Measurements from ENCODE around the gene RNF32. TPM values are rescaled to one million over a fixed set of nuclear protein-coding genes. Genes with fewer than 3 reads are reported as not detected.
"Not testable (repeated sequence)": the region's sequence is repeated elsewhere in the genome, so short reads cannot be mapped to it uniquely, and the experiment has no call there.

RNF32 gene
- polyA plus RNA-seq, 1 donor from 2014 or later = 3.9 TPM

DNA sequence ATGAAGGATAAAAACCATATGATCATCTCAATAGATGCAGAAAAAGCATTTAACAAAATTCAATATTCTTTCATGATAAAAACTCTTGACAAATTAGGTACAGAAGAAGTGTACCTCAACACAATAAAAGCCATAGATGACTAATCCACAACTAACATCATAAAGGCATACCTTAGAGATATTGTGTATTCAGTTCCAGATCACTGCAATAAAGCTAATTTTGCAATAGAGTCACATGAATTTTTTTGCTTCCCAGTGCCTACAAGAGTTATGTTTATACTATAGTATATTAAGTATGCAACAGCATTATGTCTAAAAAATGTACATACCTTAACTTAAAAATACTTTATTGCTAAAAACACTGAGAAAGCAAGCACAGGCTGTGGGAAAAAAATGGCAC, 18.9 kb upstream of the RNF32 start:
- H3K9me3 Mint-ChIP-seq = peaks cover 6 to 13% (median 12%) of the 10 kb centered on the region in 3 donors
- H3K27ac Mint-ChIP-seq = no peak overlapping the region
- H3K4me1 Mint-ChIP-seq = peaks cover 0 to 7% (median 0%) of the 10 kb centered on the region in 3 donors
- H3K4me3 Mint-ChIP-seq = no peak overlapping the region
- peaks cover 22% of the 10 kb centered on the region for H3K27me3 Mint-ChIP-seq
- peaks cover 9% of the 10 kb centered on the region for H3K36me3 Mint-ChIP-seq

DNA sequence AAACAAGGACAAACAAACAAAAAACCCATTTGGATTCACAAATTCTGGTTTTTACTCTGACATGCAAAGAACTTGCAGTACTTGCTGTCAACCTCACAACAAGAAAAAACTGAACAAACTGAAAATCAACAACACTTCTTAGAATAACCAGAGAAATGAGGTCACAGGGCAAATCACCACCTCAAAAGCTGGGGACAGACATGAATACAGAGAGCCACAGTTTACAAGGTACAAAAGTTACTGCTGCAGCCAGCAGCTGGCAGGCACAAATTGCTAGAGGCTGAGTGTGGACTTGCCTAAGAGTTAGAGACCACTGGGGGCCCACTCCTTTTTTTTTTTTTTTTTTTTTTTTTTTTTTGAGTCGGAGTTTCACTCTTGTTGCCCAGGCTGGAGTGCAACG, 15.0 kb upstream of the RNF32 start:
- Mint-ChIP-seq H3K27me3 (no peaks in the 10 kb centered on the region), H3K36me3 (peaks cover 7% of the 10 kb centered on the region), H3K4me3 (no peak overlapping the region), H3K9me3 (peaks cover 13 to 28% (median 20%) of the 10 kb centered on the region in 3 donors), H3K27ac (no peak overlapping the region), H3K4me1 (no peaks in the 10 kb centered on the region)

DNA sequence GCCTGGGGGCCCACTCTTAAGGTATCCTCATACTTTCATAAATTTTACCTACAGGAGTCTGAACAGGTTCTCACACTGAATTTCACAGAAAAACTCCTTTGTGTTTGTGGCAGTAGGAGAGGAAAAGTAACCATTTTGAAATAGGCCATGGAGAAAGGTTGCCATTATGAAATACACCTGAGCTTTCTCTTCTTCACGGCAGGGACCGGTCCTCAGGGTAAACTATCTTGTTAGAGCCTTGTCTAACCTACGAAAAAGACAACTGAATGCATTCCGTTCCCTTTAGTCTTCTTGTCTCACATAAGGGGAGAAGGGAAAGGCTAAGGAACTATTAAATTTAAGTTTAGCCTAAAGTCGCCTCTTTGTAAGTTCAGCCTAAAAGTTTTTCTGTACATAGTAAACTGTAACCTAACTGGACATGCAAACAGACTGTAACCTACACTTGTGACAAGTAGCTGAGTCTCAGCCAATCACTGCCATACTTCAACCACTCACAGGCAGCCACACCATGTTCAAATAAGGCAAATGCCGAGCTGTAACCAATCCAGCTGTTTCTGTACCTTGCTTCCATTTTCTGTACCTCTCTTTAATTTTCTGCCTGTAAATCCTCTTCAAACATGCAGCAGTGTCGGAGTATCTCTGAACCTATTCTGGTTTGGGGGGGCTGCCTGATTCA, 14.2 kb upstream of the RNF32 start:
- peaks cover 9 to 24% (median 16%) of the 10 kb centered on the region in 3 donors for H3K9me3 Mint-ChIP-seq
- no peak overlapping the region for H3K27ac Mint-ChIP-seq
- no peaks in the 10 kb centered on the region for H3K27me3 Mint-ChIP-seq
- H3K36me3 Mint-ChIP-seq = peaks cover 6% of the 10 kb centered on the region
- no peaks in the 10 kb centered on the region for H3K4me1 Mint-ChIP-seq
- H3K4me3 Mint-ChIP-seq = no peak overlapping the region

DNA sequence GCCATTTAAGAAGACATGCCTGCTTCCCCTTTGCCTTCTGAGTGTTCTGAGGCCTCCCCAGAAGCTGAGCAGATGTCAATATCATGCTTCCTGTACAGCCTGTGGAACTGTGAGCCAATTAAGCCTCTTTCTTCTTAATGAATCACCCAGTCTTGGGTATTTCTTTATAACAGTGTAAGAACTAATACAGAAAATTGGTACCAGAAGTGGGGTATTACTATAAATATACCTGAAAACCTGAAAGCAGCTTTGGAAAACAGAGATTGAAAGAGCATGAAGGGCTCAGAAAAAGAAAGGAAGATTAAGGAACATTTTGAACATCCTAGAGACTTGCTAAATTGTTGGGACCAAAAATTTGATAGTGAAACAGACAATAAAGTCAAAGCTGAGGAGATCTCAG, 12.0 kb upstream of the RNF32 start:
- no peaks in the 10 kb centered on the region for H3K27me3 Mint-ChIP-seq
- no peaks in the 10 kb centered on the region for H3K4me1 Mint-ChIP-seq
- no peak overlapping the region for H3K27ac Mint-ChIP-seq
- peak overlapping the region in 1 of 4 donors; percentile 20 for H3K4me3 Mint-ChIP-seq
- peaks cover 6% of the 10 kb centered on the region for H3K36me3 Mint-ChIP-seq
- peaks cover 7 to 22% (median 14%) of the 10 kb centered on the region in 3 donors for H3K9me3 Mint-ChIP-seq

DNA sequence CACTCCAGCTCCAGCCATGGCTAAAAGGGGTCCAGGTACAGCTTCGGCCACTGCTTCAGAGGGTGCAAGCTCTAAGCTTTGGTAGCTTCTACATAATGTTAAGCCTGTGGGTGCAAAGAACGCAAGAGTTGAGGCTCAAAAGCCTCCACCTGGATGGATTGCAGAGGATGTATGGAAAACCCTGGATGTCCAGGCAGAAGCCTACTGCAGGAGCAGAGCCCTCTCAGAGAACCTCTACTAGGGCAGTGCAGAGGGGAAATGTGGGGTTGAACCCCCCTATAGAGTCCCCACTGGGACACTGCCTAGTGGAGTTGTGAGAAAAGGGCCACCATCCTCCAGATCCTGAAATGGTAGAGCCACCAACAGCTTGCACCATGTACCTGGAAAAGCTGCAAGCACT, 10.7 kb upstream of the RNF32 start:
- peaks cover 4 to 22% (median 14%) of the 10 kb centered on the region in 3 donors for H3K9me3 Mint-ChIP-seq
- H3K27me3 Mint-ChIP-seq = no peaks in the 10 kb centered on the region
- no peaks in the 10 kb centered on the region for H3K4me1 Mint-ChIP-seq
- H3K4me3 Mint-ChIP-seq = no peak overlapping the region
- H3K36me3 Mint-ChIP-seq = peaks cover 4% of the 10 kb centered on the region
- no peak overlapping the region for H3K27ac Mint-ChIP-seq

DNA sequence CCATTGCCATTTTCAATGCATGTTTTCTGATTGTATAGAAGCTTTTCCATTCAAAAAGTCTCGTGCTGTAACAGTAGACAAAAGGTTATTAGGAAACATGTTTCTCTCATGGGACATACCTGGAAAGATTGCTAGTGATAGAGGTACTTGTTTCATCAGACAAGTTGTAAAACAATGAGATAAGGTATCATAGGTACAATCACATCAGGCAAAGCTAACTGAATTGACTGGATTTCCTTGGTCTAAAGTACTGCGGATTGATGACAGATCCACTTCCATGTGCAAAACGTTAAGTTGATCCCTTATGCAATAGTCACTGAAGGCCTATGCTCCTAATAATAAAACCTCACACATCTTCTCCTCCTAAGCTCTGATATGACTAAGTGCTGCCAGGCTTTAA, 6.5 kb upstream of the RNF32 start:
- peaks cover 3% of the 10 kb centered on the region for H3K36me3 Mint-ChIP-seq
- H3K27me3 Mint-ChIP-seq = no peaks in the 10 kb centered on the region
- H3K4me3 Mint-ChIP-seq = no peak overlapping the region
- H3K9me3 Mint-ChIP-seq = peaks cover 4 to 18% (median 5%) of the 10 kb centered on the region in 3 donors
- no peak overlapping the region for H3K27ac Mint-ChIP-seq
- H3K4me1 Mint-ChIP-seq = peaks cover 2 to 9% (median 4%) of the 10 kb centered on the region in 3 donors

DNA sequence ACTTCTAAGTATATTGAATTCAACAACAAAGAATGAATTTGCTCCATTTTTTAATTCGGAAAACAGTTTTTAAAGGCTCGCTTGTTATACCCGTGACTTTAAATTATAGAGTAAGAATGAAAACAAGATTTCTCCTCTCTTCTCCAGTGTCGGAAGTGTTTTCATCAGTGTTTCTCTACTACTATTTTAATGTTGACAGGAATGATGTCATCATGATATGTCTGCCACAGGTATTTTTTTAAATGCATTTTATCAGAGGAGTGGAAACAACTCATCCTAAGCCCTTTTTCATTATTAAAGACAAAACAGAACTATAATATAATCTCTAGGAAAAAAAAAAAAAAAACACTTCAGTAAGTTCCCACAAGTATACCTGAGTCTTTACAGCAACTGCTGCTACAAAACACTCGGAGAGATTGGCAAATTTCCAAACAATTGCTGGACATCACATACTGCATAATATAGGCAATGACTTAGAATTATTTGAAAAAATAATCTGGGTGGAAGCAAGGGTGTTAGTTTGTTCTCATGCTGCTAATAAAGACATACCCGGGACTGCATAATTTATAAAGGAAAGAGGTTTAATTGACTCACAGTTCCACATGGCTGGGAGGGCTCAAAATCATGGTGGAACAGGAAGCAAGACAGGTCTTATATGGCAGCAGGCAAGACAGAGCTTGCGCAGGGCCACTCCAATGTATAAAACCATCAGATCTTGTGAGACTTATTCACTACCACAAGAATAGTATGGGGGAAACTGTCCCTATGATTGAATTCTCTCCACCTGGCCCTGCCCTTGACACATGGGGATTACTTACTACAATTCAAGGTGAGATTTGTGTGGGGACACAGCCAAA, 4.8 kb upstream of the RNF32 start:
- H3K36me3 Mint-ChIP-seq = peaks cover 3% of the 10 kb centered on the region
- H3K27ac Mint-ChIP-seq = peak overlapping the region in 1 of 3 donors; percentile 35
- peaks cover 2 to 8% (median 4%) of the 10 kb centered on the region in 3 donors for H3K9me3 Mint-ChIP-seq
- no peaks in the 10 kb centered on the region for H3K27me3 Mint-ChIP-seq
- no peak overlapping the region for H3K4me3 Mint-ChIP-seq
- H3K4me1 Mint-ChIP-seq = peaks cover 7 to 14% (median 12%) of the 10 kb centered on the region in 3 donors

DNA sequence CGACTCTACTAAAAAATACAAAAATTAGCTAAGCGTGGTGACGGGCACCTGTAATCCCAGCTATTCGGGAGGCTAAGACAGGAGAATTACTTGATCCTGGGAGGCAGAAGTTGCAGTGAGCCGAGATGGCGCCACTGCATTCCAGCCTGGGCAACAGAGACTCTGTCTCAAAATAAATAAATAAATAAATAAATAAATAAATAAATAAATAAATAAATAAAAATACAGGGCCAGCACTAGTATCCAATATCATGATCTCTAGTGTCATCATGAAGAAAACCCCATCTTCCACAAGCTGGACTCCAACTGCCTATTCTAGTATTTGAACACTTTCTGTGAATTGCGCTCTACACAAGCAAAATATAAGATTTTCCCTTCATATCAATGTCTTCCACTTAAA, 3.5 kb upstream of the RNF32 start:
- not testable (repeated sequence) for H3K36me3 Mint-ChIP-seq

DNA sequence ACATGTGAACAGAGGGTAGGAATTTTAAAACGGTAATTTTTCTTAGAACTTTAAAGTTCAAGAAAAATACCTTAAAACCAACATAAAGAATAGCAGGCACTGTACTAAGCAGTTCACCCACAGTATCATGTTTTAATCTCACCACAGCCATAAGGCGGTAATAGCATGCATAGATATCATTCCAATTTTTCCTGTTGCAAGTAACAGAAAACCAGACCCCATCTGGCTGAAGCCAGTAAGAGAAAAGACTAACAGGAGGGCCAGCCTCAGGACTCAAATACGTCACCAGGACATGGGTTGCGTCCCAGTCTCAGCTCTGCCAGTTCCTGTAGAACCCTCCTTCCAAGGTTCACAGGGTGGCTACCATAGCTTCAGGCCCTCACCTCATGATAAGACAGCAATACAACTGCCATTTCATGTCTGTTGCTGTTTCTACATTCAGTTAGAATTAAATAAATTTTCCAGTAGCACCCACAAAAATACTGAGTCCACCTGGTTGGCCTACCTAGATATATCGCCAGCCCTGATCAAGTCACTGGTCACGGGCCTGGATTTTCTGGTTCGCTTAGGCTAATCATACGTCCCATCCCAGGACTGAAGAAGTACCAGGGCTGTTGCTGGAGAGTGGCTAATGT, 2.0 kb upstream of the RNF32 start:
- Mint-ChIP-seq H3K4me1 (peaks cover 12 to 18% (median 15%) of the 10 kb centered on the region in 3 donors), H3K4me3 (peak overlapping the region in 3 of 4 donors; percentile 84 to 97 (median 93)), H3K36me3 (peaks cover 3% of the 10 kb centered on the region), H3K27ac (peak overlapping the region in 2 of 3 donors; percentile 85 to 98), H3K27me3 (no peaks in the 10 kb centered on the region), H3K9me3 (peaks cover 2 to 8% (median 4%) of the 10 kb centered on the region in 3 donors)

More for the DNA sequence above, 3.5 kb upstream of the RNF32 start:
- Mint-ChIP-seq H3K4me1 (peaks cover 12 to 18% (median 15%) of the 10 kb centered on the region in 3 donors), H3K27ac (peak overlapping the region in 1 of 3 donors; percentile 2), H3K4me3 (peak overlapping the region in 1 of 4 donors; percentile 22)
- H3K27me3 Mint-ChIP-seq, H3K9me3 Mint-ChIP-seq: not testable (repeated sequence)

DNA sequence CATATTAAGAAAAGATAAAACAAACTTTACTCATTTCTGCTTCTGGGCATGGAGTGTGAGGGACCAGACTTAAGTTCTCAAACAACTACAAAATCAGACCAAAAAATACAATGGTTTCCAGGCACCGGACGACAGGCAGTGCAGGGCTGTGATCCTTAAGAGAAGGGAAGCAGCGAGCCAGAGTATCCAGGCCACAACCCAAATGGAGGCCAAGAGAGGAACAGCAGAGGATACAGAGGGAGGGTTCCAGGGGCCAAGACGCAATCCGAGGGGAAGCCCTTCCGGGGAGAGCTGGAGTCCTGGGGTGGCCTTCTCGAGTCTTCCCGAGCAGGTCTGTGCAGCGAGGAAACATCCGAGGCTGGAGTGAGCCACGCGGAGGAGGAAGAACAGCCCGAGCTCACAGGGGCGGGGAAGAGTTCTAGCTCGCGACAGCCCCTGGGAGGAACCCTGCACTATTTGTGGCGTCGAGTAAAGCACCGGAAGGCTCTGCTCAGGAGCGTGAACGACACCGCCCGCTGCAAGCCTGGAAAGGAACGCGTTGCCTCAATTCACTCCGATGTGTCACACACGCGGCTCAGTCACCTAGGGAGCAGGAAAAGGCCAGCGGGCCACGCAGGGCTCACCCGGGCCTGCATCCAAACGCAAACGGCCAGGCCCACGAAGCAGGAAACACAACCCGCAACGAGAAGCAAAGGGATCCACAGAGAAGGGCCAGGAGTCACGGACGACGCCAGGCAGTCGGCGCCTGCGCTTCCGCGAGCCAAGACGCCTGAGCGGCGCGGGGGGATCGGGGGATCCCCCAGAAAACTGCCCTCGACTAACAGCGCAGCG, 933 bp upstream of the RNF32 start:
- peaks cover 3% of the 10 kb centered on the region for H3K36me3 Mint-ChIP-seq
- H3K9me3 Mint-ChIP-seq = peaks cover 2 to 8% (median 4%) of the 10 kb centered on the region in 3 donors
- peak overlapping the region; percentile 92 to 98 (median 98) for H3K27ac Mint-ChIP-seq
- H3K4me1 Mint-ChIP-seq = peaks cover 12 to 18% (median 15%) of the 10 kb centered on the region in 3 donors
- H3K27me3 Mint-ChIP-seq = no peaks in the 10 kb centered on the region
- peak overlapping the region; percentile 84 to 97 (median 88) for H3K4me3 Mint-ChIP-seq

DNA sequence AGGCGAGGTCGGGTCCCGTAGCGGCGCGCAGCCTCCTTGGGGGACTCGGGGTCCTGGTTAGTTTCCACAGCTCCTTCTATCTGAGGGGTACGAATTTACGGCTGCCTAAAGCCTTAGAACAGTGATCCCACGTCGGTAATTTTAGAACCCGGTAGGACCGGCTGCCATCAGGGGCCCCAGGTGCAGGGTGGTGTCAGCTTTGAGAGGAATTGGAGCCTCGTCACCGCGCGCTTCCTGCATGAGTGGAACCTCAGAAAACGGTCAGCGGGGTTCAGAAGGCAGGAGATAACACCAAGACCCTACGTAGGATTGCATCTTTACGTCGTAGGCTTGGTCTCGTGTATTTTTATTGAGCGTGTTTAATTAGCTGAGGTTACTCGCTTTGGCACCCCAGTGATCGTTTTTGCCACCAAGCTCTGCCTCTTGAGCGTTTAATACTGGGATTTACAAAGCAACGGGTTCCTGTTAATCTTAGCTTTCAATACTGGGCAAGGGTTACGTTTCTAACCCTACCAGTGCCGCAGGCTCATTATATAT, 443 bp downstream of the RNF32 start:
- peaks cover 10 to 18% (median 15%) of the 10 kb centered on the region in 3 donors for H3K4me1 Mint-ChIP-seq
- peak overlapping the region; percentile 84 to 97 (median 95) for H3K4me3 Mint-ChIP-seq
- H3K36me3 Mint-ChIP-seq = peaks cover 1% of the 10 kb centered on the region
- H3K9me3 Mint-ChIP-seq = peaks cover 2 to 8% (median 4%) of the 10 kb centered on the region in 3 donors
- peak overlapping the region; percentile 97 to 98 (median 98) for H3K27ac Mint-ChIP-seq
- no peaks in the 10 kb centered on the region for H3K27me3 Mint-ChIP-seq

DNA sequence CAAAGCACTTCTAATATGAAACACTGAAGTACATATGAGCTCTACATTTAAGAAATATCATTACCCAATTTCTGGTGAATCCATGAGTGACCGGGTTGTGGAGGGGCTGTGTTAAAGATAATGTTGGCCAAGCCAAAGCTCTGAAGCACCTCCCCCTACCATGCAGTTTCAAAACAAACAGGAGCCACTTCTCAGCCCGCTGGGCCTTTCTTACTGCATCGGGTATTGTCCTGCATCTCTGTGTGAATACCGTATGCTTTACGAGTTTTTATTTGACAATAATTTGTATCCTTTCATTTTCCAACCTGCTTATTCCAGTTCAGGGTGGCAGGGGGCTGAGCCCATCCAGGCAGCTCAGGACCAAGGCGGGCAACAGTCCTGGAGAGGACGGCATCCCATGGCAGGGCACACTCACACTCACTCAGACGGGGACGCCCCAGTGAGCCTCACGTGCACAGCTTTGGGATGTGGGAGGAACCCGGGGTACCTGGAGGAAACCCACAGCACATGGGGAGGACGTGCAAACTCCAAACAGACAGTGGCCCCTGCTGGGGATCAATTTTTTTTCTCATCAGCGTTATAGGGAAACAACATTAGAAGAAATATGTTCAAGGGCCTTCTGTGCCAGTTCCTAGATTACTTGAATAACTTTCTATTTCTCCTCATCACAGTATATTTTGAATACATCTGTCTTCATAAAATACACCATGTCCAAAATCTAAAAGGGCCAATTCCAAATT, 1.9 kb downstream of the RNF32 start:
- peaks cover 2 to 4% (median 3%) of the 10 kb centered on the region in 3 donors for H3K9me3 Mint-ChIP-seq
- H3K36me3 Mint-ChIP-seq = no peaks in the 10 kb centered on the region
- H3K4me3 Mint-ChIP-seq = peak overlapping the region in 1 of 4 donors; percentile 93
- peaks cover 7 to 15% (median 14%) of the 10 kb centered on the region in 3 donors for H3K4me1 Mint-ChIP-seq
- H3K27ac Mint-ChIP-seq = peak overlapping the region in 1 of 3 donors; percentile 98
- no peaks in the 10 kb centered on the region for H3K27me3 Mint-ChIP-seq

DNA sequence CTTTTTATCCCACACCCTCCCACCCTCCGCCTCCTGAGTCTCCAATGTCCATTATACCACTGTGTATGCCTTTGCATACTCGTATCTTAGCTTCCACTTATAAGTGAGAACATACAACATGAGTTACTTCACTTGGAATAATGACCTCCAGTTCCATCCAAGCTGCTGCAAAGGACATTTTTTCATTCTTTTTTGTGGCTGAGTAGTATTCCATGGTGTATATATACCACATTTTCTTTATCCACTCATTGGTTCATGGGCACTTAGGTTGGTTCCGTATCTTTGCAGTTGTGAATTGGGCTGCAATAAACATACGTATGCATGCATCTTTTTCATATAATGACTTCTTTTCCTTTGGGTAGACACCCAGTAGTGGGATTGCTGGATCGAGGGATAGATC, 6.8 kb downstream of the RNF32 start:
- not testable (repeated sequence) for H3K27ac Mint-ChIP-seq, H3K36me3 Mint-ChIP-seq, H3K4me1 Mint-ChIP-seq, H3K4me3 Mint-ChIP-seq, H3K9me3 Mint-ChIP-seq
- peaks cover 11% of the 10 kb centered on the region for H3K27me3 Mint-ChIP-seq
